Measurements from ENCODE around the gene MDN1. TPM values are rescaled to one million over a fixed set of nuclear protein-coding genes. Genes with fewer than 3 reads are reported as not detected.

Gene MDN1
- total RNA-seq, 4 donors from 2014 or later = 21.3 to 30.4 (median 24.1) TPM

- ATAC-seq = no peak
- no peaks in the 10 kb centered on the region for H3K27me3 ChIP-seq
- WGBS, 2 donors (ENCODE audit: low coverage in 1 of 2) = 50 to 78% methylated on average over 2 to 4 of the region's 4 CpGs
- no peaks in the 10 kb centered on the region for H3K4me1 ChIP-seq
- TF ChIP-seq POLR2AphosphoS5 (IDR thresholded peaks at IDR 0.05) = no peak
- no peak for TF ChIP-seq POLR2A (IDR thresholded peaks at IDR 0.05)
- no peak for TF ChIP-seq CTCF (IDR thresholded peaks at IDR 0.05)
- no peak for TF ChIP-seq EP300 (IDR thresholded peaks at IDR 0.05)
- H3K27ac ChIP-seq = no peak overlapping the region
- H3K36me3 ChIP-seq = peaks cover 6 to 98% of the 10 kb centered on the region in 2 donors
- no peaks in the 10 kb centered on the region for H3K9me3 ChIP-seq
- no peak overlapping the region for H3K4me3 ChIP-seq
Measured at GRCh38 chr6:89708316-89708715, 111.3 kb downstream of the MDN1 start.

- Histone ChIP-seq H3K9me3 (no peaks in the 10 kb centered on the region), H3K4me3 (no peak overlapping the region), H3K27me3 (no peaks in the 10 kb centered on the region), H3K4me1 (no peaks in the 10 kb centered on the region), H3K27ac (no peak overlapping the region), H3K36me3 (peaks cover 2 to 97% of the 10 kb centered on the region in 2 donors)
- 82 to 100% methylated on average over 1 of the region's 1 CpG for WGBS, 2 donors (ENCODE audit: low coverage in 1 of 2)
- no peak for ATAC-seq
- TF ChIP-seq POLR2A (IDR thresholded peaks at IDR 0.05) = no peak
- no peak for TF ChIP-seq POLR2AphosphoS5 (IDR thresholded peaks at IDR 0.05)
- TF ChIP-seq CTCF (IDR thresholded peaks at IDR 0.05) = no peak
- TF ChIP-seq EP300 (IDR thresholded peaks at IDR 0.05) = no peak
Measured at GRCh38 chr6:89707766-89708165, 111.8 kb downstream of the MDN1 start.

GRCh38 chr6:89706121-89706520 is 113.5 kb downstream of the MDN1 start:
- Histone ChIP-seq H3K9me3 (no peaks in the 10 kb centered on the region), H3K36me3 (peaks cover 0 to 97% of the 10 kb centered on the region in 2 donors)

GRCh38 chr6:89703292-89703691 is 116.3 kb downstream of the MDN1 start:
- no peak overlapping the region for H3K27ac ChIP-seq
- no peak for TF ChIP-seq EP300 (IDR thresholded peaks at IDR 0.05)
- no peak for TF ChIP-seq POLR2AphosphoS5 (IDR thresholded peaks at IDR 0.05)
- no peak for TF ChIP-seq CTCF (IDR thresholded peaks at IDR 0.05)
- TF ChIP-seq POLR2A (IDR thresholded peaks at IDR 0.05) = no peak
- H3K4me1 ChIP-seq = no peaks in the 10 kb centered on the region
- H3K27me3 ChIP-seq = no peaks in the 10 kb centered on the region
- 90 to 100% methylated on average over 1 of the region's 1 CpG for WGBS, 2 donors (ENCODE audit: low coverage in 1 of 2)
- no peak overlapping the region for H3K4me3 ChIP-seq
- H3K36me3 ChIP-seq = peaks cover 0 to 97% of the 10 kb centered on the region in 2 donors
- H3K9me3 ChIP-seq = no peaks in the 10 kb centered on the region
- no peak for ATAC-seq

More at GRCh38 chr6:89706121-89706520, 113.5 kb downstream of the MDN1 start:
- TF ChIP-seq CTCF (IDR thresholded peaks at IDR 0.05) = no peak
- no peak for TF ChIP-seq POLR2A (IDR thresholded peaks at IDR 0.05)
- no peak for TF ChIP-seq POLR2AphosphoS5 (IDR thresholded peaks at IDR 0.05)
- no peak for TF ChIP-seq EP300 (IDR thresholded peaks at IDR 0.05)
- Histone ChIP-seq H3K27me3 (no peaks in the 10 kb centered on the region), H3K4me1 (no peaks in the 10 kb centered on the region), H3K4me3 (no peak overlapping the region), H3K27ac (no peak overlapping the region)
- no peak for ATAC-seq

- 94 to 96% methylated on average over 3 of the region's 3 CpGs for WGBS, 2 donors (ENCODE audit: low coverage in 1 of 2)
- no peak overlapping the region for H3K4me3 ChIP-seq
- ATAC-seq = no peak
- H3K27ac ChIP-seq = no peak overlapping the region
- TF ChIP-seq POLR2A (IDR thresholded peaks at IDR 0.05) = no peak
- no peak for TF ChIP-seq CTCF (IDR thresholded peaks at IDR 0.05)
- no peak for TF ChIP-seq POLR2AphosphoS5 (IDR thresholded peaks at IDR 0.05)
- TF ChIP-seq EP300 (IDR thresholded peaks at IDR 0.05) = no peak
- H3K9me3 ChIP-seq = no peaks in the 10 kb centered on the region
- peaks cover 0 to 97% of the 10 kb centered on the region in 2 donors for H3K36me3 ChIP-seq
- no peaks in the 10 kb centered on the region for H3K27me3 ChIP-seq
- no peaks in the 10 kb centered on the region for H3K4me1 ChIP-seq
Measured at GRCh38 chr6:89702349-89702748, 117.2 kb downstream of the MDN1 start.

Data from gastroesophageal sphincter (tissue), 4 donors.